ENCODE measurements around the gene EDA. TPM values are rescaled to one million over a fixed set of nuclear protein-coding genes. Genes with fewer than 3 reads are reported as not detected.

Gene EDA
- total and polyA plus RNA-seq, 2 of the 13 experiments (the other 11 are each of a cell fraction or from before 2014, with no cell fraction given): 8.8 to 11.2 TPM

- DNase-seq (ENCODE audit: low spot score) (no peak), FAIRE-seq (no peak), ATAC-seq (no peak)
- Histone ChIP-seq H2AFZ (ENCODE audit: low read length) (no peak overlapping the region), H3K79me2 (ENCODE audit: insufficient read depth, low read length) (peaks cover 8% of the 10 kb centered on the region), H3K4me1 (ENCODE audit: insufficient read depth, low read length) (no peaks in the 10 kb centered on the region), H3K9me3 (ENCODE audit: low read length) (no peaks in the 10 kb centered on the region), H3K36me3 (replicated peaks in 1 of 2; ENCODE audit: control insufficient read depth in 1 of 2, insufficient read depth in 2 of 2, low read length in 2 of 2) (no peaks in the 10 kb centered on the region), H3K27me3 (ENCODE audit: control insufficient read depth in 1 of 2, insufficient read depth in 2 of 2, low read length in 2 of 2) (no peaks in the 10 kb centered on the region), H3K4me3 (replicated peaks in 1 of 3; ENCODE audit: insufficient read depth in 1 of 3, low read depth in 2 of 3, low read length in 3 of 3) (no peak overlapping the region), H3K4me2 (ENCODE audit: low read depth, low read length) (no peak overlapping the region), H3K9ac (ENCODE audit: insufficient read depth, low read depth, low read length) (no peak overlapping the region), H3K27ac (ENCODE audit: extremely low read length, insufficient read depth, low read length) (no peak overlapping the region), H4K20me1 (ENCODE audit: insufficient read depth, low read length) (no peaks in the 10 kb centered on the region)
- in situ Hi-C loops (cut with HindIII; ENCODE audit: extremely low pct_ligation_motif_present, low pct_unique_long_range_greater_than_20kb): no loop called here
- intact Hi-C loops (cut with micrococcal nuclease; ENCODE audit: unreplicated experiment): no loop called here
- TF ChIP-seq ZNF7 (CRISPR knock-in tag; IDR thresholded peaks at IDR 0.05): no peak
- TF ChIP-seq MEIS1 (CRISPR knock-in tag; IDR thresholded peaks at IDR 0.05; ENCODE audit: borderline replicate concordance): no peak
- TF ChIP-seq SKI (IDR thresholded peaks at IDR 0.05; ENCODE audit: partially characterized antibody): no peak
- no peak for TF ChIP-seq ZNF296 (CRISPR knock-in tag; conservative IDR thresholded peaks at IDR 0.05)
- no peak for TF ChIP-seq AHR (CRISPR knock-in tag; IDR thresholded peaks at IDR 0.05)
- TF ChIP-seq ZC3H13 (CRISPR knock-in tag; IDR thresholded peaks at IDR 0.05): no peak
- no peak for TF ChIP-seq THAP11 (CRISPR knock-in tag; IDR thresholded peaks at IDR 0.05)
- TF ChIP-seq TEAD3 (CRISPR knock-in tag; optimal IDR thresholded peaks at IDR 0.05; ENCODE audit: borderline replicate concordance): no peak
- no peak for TF ChIP-seq FOSL1 (CRISPR knock-in tag; IDR thresholded peaks at IDR 0.05; ENCODE audit: borderline replicate concordance)
- TF ChIP-seq, protein P1, sequence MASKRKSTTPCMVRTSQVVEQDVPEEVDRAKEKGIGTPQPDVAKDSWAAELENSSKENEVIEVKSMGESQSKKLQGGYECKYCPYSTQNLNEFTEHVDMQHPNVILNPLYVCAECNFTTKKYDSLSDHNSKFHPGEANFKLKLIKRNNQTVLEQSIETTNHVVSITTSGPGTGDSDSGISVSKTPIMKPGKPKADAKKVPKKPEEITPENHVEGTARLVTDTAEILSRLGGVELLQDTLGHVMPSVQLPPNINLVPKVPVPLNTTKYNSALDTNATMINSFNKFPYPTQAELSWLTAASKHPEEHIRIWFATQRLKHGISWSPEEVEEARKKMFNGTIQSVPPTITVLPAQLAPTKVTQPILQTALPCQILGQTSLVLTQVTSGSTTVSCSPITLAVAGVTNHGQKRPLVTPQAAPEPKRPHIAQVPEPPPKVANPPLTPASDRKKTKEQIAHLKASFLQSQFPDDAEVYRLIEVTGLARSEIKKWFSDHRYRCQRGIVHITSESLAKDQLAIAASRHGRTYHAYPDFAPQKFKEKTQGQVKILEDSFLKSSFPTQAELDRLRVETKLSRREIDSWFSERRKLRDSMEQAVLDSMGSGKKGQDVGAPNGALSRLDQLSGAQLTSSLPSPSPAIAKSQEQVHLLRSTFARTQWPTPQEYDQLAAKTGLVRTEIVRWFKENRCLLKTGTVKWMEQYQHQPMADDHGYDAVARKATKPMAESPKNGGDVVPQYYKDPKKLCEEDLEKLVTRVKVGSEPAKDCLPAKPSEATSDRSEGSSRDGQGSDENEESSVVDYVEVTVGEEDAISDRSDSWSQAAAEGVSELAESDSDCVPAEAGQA (IDR thresholded peaks at IDR 0.05; ENCODE audit: low read depth): no peak
- TF ChIP-seq, protein P1 (CRISPR knock-in tag; IDR thresholded peaks at IDR 0.05; ENCODE audit: borderline replicate concordance): no peak
- no peak for TF ChIP-seq ZNF878 (CRISPR knock-in tag; IDR thresholded peaks at IDR 0.05)
- CTCF ChIA-PET (ENCODE audit: low intra/inter-chr PET ratio, low total read pairs): no interaction called here
- BruUV-seq (replicated peaks): no TSS peak
- 81% methylated on average over 1 of the region's 1 CpG for WGBS (ENCODE audit: low lambda C conversion rate)
- POLR2A ChIA-PET: no interaction called here
These were observed 10.2 kb downstream of the EDA start for GRCh38 chrX:69626129-69626528.
